ENCODE results near the gene PASK.

- TF ChIP-seq CTCF (IDR thresholded peaks at IDR 0.05) (no peak), POLR2A (IDR thresholded peaks at IDR 0.05) (no peak)
Measured at GRCh38 chr2:241096979-241097378, 52.3 kb downstream of the PASK start.
